ENCODE measurements around the gene UGGT2.
"Not testable (repeated sequence)": the region's sequence is repeated elsewhere in the genome, so short reads cannot be mapped to it uniquely, and the experiment has no call there.

GRCh38 chr13:96051491-96051890, 1.7 kb downstream of the UGGT2 start:
- TF ChIP-seq MYC (IDR thresholded peaks at IDR 0.05; ENCODE audit: low read depth, low read length); MYC (CRISPR knock-in tag; IDR thresholded peaks at IDR 0.05; ENCODE audit: borderline replicate concordance, low read depth); HES1 (IDR thresholded peaks at IDR 0.05; ENCODE audit: low read depth); FOXO4 (CRISPR knock-in tag; IDR thresholded peaks at IDR 0.05); CTCF (IDR thresholded peaks at IDR 0.05 in 2 of 3, conservative IDR thresholded peaks at IDR 0.05 in 1 of 3; ENCODE audit: insufficient read depth in 2 of 3, low read depth in 1 of 3, low read length in 3 of 3); ZNF224 (CRISPR knock-in tag; IDR thresholded peaks at IDR 0.05); JUND (IDR thresholded peaks at IDR 0.05; ENCODE audit: borderline replicate concordance, low read depth, low read length); JUND (tag; IDR thresholded peaks at IDR 0.05; ENCODE audit: borderline replicate concordance, low read depth, low read length); FUS (optimal IDR thresholded peaks at IDR 0.05; ENCODE audit: low read depth, low read length): not testable (repeated sequence)
